ENCODE measurements around the gene MYNN.

Gene MYNN

DNA sequence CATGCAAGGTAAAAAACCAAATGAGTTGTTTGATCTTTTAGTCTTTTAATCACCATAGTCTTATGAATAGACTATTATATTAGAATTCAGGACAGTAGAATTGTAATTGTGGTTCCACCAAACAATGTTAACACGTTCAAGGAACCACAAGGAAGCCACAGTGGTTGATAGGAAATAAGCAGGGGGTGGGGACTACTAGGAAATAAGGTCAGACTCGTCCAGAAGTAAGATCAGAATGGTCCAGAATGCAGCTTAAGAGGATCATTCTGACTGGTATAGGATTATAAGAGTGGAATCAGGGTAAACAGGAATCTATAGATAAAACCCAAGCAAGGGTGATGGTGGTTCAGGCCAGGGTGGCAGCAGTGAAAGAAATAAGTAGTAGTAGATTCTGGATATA is 7.5 kb downstream of the MYNN start:
- no peak for FAIRE-seq

DNA sequence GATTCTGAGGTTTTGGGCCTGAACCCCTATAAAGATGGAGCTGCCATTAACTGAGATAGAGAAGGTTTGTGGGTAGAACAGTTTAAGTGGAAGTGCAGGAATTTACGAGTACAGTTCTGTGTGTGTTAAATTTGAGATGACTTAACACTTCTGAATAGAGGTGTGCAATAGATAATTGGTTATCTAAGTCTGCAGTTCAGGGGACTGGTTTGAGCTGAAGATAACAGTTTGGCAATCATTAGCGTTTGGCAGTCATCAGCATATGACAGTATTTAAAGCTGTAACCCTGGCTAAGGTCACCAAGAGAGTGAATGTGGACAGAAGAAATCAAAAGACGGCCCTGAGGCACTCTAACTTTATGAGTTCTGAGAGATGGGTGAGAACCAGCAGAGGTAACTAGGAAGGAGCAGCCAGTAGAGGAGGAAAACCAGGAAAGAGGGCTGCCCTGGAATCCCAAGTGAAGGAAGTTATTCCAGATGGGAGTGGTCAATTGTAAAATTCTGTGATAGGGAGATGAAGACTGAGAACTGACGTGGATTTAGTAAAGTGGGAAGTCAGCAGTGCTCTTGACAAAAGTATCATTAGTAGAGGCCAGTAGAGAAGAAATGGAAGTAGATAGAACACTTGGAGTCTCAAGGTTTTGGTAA is 8.1 kb downstream of the MYNN start:
- no peak for FAIRE-seq

DNA sequence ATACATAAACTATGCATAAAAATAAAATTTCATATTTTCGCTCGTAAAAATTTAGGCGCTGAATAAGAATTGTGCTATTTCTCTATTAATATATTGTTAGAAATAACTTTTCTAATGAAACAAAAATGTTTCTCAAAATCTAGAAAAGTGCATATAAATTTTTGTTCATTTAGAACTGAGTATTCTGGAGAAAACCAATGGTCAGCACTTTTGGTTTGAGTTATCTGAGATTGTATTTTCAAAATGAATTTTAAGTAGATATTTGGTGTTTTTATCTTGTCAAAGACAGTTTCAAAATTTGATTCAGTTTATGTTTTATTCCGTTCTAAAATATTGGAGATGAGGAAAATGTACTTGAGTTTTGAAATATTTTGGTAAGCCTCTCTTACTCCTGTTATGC is 13.9 kb downstream of the MYNN start:
- FAIRE-seq: no peak

DNA sequence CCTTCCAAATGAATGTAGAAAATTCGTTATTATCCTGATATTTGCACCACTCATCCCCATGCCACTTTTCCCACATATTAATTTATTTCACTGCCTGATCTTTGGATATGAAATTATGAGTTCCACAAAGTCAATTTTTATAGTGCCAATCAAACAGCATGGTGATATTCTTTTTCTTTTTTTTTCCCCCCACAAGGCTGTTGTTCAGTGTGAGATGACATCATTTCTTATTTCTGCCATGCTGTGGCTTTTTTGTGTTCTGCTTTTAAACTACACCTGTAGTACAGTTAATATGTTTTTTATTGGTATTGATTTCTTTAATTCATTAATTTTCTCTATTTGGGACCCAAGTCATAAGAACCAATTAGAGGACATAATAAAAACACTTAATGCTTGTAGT is 14.6 kb downstream of the MYNN start:
- no peak for FAIRE-seq

DNA sequence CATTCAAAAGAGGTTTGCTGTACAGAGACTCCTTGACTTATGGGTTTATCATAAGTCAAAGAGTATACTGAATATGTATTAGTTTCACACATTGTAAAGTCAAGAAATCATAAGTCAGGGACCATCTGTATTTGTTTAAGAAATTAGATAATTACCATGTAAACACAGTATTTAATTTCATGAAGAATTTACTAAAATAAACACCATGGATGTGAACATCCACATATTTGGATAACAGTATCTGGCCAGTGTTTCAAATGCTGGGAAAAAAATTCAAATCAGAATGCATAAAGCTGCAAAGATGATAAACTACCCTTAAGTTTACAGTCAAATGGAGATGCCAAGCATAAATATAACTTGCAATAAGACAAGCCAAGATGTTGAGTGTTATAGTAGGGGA is 17.0 kb downstream of the MYNN start:
- FAIRE-seq: no peak

DNA sequence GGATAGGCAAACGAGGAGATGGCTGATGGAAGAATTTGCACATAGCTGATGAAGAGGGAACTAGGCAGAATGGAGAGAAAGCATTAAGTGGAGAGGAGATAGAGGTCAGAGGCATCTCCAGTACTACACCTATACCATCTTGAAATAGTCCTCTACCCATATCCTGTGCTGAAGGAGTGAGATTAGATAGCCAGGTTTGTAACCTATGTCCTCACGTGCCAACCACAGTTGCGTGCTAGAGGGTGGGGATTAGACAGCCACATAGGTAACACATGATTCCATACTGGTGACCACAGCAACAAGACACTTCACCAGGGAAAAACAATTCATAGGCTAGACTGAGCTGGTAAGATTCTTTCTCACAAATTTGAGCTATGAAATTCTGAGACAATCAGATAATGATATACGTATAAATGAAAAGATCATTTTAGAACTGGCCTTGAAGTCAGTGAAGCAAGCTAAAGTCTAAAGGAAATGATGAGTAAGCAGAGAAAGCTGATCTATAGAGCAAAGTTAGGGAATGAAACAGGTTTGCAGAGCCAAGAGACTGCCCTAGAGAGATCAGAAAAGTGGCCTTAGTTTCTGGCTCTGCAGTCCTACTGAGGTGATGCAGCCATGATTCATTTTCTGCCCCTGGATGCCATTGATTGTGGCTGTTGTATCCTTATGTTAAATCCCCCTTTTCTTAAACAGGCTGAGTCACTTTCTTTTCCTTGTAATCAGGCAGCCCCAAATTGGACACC is 17.7 kb downstream of the MYNN start:
- FAIRE-seq: no peak

DNA sequence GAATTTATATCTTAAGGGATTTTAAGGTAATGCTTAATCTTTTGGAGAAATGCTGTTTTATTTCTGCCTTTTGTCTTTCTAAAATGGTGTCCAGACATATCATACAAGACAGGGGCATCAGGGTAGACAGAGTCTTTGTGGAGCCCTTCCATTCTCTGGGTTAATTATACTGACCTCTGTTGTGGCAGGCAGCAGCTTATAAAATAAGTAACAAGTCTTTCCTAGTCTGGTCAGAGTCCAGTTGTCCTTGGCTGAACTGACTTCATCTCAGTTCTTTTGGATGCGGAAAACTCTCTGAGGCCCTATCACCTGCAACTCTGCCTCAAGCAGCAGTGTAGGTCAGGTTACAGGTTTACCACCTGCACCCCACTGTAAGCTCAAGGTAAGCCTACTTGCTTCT is 19.2 kb downstream of the MYNN start:
- no peak for FAIRE-seq

DNA sequence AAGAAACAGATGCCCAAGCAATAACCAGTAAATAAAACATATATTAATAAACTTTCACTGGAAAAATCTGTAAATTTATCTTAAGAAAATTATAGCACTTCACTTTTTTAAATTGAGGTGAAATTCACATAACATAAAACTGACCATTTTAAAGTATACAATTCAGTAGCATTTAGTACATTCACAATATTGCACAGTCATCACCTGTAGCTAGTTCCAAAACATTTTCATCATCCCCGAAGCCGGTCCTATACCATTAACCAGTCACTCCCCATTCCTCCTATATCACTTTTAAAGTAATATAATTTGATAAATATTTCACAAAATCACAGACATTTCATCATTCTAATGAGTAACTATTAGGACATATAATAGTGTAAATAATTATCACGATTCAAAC is 31.5 kb downstream of the MYNN start:
- FAIRE-seq: no peak

DNA sequence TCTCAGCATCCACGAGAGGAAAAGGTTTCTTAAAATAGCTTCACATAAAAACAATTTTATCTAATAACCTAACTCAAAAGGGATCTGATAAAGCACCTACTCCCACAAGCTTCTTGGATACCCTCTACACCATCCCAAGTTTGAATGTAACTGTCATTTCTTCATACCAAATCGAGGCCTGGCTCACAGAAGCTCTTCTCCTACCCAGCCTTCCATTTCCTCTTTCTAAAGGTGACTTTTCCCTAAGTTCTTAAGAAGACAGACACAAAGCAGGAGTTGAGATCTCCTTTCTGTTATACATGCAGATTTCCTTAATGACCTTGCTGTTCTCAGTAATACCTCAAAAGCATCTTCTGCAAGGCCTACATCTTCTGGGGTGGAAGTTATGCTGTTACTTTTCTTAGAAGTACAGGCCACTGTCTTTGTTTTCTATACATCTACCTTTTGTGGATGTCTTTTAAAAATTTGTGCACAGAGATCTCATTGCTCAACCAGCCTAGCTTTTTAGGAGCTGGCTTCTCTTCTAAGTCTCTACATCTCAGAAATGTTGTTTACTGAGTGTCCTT is 36.1 kb downstream of the MYNN start:
- FAIRE-seq: no peak

DNA sequence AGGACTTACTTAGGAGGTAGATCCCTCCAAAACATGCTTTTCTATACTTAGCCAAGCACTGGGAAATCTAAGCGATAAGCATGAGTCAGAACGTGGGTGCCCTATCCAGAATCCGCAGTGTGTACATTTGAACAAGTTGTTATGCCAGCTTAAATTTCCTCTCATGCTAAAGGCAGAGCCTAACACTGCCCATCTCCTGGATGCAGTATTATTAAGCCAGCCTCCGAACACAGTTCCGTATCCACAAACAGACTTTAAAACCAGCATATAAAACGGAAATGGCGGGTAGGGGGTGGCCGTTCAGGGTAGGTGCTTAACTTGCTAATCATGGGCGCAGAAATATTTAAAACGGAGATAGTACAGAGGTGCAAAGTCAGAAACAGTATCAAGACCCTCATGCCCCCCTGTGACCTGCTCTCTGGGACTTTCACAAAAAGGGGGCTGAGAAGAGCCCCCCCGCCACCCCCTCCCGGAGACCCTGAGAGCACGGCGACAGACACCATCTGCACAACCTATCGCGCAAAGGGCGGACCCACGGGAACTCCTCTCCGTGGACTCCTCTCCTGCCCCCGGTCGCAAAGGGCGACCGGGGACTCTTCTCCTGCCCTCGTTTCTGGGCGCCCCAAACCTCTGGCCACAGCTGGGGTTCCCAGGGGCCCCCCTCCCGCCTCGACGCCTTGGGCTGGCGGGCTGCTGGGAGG is 38.6 kb downstream of the MYNN start:
- FAIRE-seq: no peak

DNA sequence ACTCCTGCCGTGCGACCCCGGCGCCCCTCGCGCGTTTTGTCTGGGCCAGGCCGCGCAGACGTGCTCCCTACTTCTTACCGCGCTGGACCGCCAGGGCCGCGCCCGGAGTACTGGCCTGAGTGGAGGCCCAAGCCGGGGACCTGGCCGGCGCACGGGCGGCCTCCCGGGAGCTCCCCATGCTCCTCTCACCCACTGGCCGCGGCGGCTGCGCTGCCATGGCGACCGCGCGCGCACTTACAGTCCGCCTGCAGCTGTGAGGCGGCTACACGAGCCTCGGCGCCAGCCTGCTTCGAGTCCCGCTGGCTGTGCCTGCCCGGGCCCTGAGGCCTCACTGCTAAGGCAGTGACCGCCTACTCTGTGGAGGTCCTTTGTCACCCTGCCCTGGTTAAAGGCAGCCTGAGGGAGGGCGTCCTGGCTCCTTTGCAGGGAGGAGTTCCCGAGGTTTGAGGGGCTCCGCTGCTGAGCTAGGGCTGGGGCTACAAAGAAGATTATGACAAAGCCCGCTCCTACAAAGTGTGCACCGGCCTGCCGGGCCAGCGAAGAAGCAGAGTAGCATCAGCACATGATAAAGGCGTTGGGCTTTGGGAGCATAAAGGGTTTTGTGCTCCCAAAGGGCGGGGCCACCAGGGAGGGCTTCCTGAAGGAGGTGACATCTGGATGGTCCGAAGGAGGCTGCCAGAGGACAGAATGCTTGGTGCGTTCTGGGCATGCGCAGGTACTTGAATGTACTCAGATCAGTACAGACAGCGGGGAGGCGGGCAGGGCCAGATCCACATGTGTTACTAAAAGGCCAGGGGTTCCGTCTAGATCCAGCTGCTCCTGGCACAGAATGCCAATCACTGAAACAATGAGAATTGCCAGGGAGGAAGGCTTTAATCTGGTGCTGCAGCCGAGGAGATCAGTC is 39.4 kb downstream of the MYNN start, which contains the start of the genes LRRC34 and LRRIQ4:
TSS of gene LRRC34 (minus strand) at position 573 of the 904 bp plus-strand sequence. CDS start at position 217, 356 bp downstream.
TSS of gene LRRIQ4 (plus strand) at position 539 of the 904 bp plus-strand sequence. CDS start 9,052 bp downstream, outside the sequence.
- no peak for FAIRE-seq

DNA sequence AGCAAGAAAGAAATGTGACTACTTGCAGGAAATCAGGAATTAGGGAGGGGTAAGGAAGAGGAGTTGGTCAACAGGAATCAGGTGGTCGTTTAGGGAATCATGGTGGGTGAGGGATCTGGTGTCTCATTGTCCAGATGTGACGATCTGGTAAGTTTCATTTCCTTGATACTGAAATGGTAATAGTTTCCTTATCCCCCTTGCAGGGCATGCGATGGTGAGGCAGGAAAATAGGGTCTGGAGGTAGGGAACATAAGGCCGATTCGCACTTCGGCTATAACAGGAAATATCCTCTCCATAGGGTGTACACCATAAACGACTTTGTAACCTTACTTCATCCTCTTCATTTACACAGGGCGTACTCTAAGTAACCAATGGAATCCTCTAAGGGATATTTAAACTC is 40.1 kb downstream of the MYNN start:
- no peak for FAIRE-seq

DNA sequence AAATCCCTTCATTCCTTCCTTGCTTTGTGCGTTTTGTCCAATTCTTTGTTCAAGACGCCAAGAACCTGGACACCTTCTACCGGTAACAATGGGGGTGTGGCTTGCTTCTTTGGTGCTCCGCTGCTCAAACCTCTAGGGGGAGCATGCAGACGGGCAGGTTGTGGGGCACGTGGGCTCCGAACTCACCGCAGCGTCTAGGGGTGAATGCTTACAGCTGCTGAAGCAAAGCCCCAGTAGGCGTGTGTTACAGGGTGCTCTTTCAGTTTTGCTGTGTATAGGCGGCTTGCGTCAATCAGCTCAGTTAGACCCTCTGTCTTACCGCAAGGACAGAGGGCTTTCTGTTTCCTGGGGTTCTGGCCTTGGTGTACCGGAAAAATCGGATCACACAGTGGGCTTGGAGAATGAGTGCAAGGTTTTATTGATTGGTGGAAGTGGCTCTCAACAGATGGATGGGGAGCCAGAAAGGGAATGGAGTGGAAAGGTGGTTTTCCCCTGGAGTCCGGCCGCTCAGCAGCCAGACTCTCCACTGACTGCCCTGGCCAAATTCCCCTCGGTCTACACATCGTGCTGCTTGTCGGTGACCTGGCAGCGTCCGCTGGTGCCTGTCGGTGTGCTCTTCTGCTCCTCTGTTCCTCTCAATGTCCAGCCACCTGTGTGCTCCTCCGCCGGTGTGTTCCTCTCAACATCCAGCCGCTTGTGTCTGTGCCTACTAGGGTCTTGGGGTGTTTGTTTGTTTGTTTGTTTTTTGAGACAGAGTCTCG is 40.7 kb downstream of the MYNN start:
- FAIRE-seq: no peak

DNA sequence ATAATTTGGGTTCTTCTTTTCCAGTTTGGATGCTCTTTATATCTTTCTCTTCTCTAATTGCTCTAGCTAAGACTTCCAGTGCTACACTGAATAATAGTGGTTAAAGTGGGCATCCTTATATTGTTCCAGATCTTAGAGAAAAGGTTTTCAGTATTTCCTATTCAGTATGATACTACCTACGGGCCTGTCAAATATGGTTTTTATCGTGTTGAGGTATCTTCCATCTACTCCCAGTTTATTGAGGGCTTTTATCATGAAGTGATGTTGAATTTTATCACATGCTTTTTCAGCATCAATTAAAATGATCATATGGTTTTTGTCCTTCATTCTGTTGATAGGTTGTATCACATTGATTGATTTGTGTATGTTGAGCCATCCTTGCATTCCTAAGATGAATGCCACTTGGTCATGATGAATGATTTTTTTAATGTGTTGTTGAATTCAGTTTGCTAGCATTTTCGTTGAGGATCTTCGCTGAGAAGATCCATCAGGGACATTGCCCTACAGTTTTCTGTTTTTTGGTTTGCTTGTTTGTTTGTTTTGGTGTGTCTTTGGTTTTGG is 42.5 kb downstream of the MYNN start:
- FAIRE-seq: no peak

DNA sequence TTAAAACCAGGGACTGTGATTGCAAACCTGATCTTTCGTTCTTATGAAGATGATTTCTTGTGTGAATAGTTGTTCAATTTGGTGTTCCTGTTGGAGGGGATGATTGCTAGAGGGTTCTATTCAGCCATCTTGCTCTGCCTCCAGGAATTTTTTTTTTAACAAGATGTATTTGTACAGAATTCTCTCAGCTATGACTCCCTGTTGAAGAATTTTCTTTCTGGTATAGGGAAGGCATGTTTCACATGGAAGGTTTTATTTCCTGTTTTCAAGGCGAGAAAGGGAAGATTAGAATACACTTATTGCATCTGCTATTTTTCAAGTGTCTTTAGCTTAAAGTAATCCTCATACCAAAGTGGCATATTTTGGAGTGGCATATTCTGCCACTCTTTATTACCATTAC is 45.1 kb downstream of the MYNN start:
- FAIRE-seq: no peak

DNA sequence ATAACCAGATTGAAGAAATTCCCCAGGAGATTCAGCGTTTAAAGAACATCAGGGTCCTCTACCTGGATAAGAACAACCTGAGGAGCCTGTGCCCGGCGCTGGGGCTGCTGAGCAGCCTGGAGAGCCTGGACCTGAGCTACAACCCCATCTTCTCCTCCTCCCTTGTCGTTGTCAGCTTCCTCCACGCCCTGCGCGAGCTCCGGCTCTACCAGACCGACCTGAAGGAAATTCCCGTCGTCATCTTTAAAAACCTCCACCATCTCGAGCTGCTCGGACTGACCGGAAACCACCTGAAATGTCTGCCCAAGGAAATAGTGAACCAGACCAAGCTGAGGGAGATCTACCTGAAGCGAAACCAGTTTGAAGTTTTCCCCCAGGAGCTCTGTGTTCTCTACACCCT is 48.9 kb downstream of the MYNN start:
- FAIRE-seq: no peak

DNA sequence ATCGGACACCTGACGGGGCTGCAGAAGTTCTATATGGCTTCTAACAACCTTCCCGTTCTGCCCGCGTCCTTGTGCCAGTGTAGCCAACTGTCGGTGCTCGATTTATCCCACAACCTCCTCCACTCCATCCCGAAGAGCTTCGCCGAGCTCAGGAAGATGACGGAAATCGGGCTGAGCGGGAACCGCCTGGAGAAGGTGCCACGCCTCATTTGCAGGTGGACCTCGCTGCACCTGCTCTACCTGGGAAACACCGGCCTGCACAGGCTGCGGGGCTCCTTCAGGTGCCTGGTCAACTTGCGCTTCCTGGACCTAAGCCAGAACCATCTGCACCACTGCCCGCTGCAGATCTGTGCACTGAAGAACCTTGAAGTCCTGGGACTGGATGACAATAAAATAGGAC is 49.3 kb downstream of the MYNN start:
- FAIRE-seq: no peak

DNA sequence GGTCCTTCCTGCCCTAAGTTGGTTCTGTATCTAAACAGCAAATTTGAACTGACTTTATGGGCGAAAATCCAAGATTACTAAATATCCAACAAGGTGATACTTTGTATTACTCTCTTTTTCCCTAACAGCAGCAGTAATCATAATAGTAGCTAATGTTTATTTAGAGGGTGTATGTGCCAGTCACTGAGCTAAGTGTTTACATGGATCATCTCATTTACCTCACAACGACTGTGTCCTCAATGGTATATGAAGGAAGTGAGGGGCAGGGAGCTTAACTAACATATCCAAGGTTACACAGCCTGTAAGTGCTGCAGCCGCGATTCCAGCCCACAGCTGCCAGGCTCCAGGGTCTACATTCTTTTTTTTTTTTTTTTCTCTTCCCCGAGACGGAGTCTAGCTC is 49.8 kb downstream of the MYNN start:
- no peak for FAIRE-seq

DNA sequence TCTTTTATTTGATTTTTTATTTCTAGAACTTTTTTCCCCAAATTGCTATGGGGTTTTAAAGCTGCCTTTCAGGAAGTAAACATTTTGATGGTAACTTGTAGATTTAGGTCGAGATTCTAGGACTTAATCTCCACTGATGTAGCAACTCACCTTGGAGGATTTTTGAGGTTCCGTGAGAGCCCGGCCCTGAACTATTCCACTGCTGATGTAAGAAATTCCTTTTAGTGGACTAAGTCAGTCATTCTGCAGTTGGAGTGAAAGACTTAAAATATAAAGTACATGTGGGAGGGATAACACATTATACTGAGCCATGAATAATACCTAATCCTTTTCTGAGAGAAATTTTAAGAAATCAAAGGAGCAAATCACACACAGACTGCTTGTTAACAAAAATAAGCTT is 52.1 kb downstream of the MYNN start:
- FAIRE-seq: no peak

DNA sequence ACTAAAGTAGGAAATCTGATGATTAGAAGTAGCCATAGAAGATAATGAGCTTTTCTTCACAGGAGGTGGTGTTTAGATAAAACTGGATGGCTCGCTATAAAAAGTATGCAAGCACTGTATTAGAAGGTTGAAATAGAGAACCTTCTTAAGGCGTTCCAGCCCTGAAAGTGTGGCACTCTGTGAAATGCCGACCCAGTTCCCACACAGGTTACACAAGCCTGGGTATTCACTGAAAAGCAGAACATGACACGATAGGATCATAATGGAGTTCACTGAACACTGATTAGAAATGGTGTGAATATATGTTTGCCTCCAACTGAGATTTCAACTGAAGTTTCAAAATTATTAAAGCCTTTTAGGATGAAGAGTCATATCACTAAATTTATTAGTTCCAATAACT is 54.5 kb downstream of the MYNN start:
- FAIRE-seq: no peak

DNA sequence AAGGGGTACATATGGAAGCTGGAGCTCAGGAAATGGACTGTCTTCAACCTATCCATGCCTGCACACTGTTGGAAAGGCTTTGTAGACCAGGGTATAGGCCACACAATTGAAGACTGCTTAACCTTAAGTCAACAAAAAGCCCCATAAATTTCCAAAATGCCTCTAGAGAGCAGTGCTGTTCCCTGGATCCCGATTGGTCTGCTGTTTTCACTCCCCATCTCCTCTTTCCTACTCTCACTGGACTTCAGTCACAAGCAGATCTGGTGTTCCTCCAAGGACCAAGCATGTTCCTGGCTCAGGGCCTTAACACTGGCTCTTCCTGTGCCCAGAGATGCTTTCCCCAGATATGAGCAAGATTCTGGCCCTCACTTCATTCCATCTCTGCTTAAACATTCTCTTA is 62.3 kb downstream of the MYNN start:
- FAIRE-seq: no peak

All from islet of Langerhans (tissue), 1 donor.